Esophagus muscularis mucosa (tissue), 4 donors: ENCODE results near the gene CCND3. TPM values are rescaled to one million over a fixed set of nuclear protein-coding genes. Genes with fewer than 3 reads are reported as not detected.

Source experiments
- DNase-seq: peaks from one replicate; pipeline ENCODE4 v3.0.0-alpha.2; 2017; ENCODE audit errors: extremely low spot score
- H3K27ac ChIP-seq, 4 donors: fragments of 200-600 bp; sonication (generic); replicated peaks in 1 of 4; 1 replicate in 3 of 4; 2 replicates in 1 of 4; pipeline ENCODE4 v1.5.1; 2016 to 2019; ENCODE audit warnings: mild to moderate bottlenecking in 1 of 4
- H3K27me3 ChIP-seq, 4 donors: fragments of 200-600 bp; sonication (generic); one replicate each; pipeline versions ENCODE4 v1.5.1 to v1.6.0; 2016 to 2019
- H3K36me3 ChIP-seq, 4 donors: fragments of 200-600 bp; sonication (generic); one replicate each; pipeline ENCODE4 v1.5.1; 2016 to 2019
- H3K4me1 ChIP-seq, 4 donors: fragments of 200-600 bp; sonication (generic); one replicate each; pipeline ENCODE4 v1.5.1; 2016 to 2019
- H3K4me3 ChIP-seq, 4 donors: fragments of 200-600 bp; sonication (generic); 1 replicate in 2 of 4; 2 replicates in 2 of 4; pipeline ENCODE4 v1.5.1; 2016 to 2019; ENCODE audit warnings: mild to moderate bottlenecking in 4 of 4, moderate library complexity in 1 of 4
- H3K9me3 ChIP-seq, 4 donors: fragments of 200-600 bp; sonication (generic); 1 replicate in 3 of 4; 2 replicates in 1 of 4; pipeline ENCODE4 v1.5.1; 2016 to 2019
- EP300 ChIP-seq: sonication (generic); formaldehyde crosslinking; IDR thresholded peaks from one replicate; pipeline ENCODE4 v1.6.1; 2017; ENCODE audit warnings: antibody characterized with exemption
- POLR2A ChIP-seq: fragments of 450-650 bp; IDR thresholded peaks from one replicate; pipeline ENCODE4 v1.6.1; 2017; ENCODE audit warnings: antibody characterized with exemption, moderate library complexity, mild to moderate bottlenecking, low read depth
- POLR2AphosphoS5 ChIP-seq, 2 donors: sonication (generic); formaldehyde crosslinking; IDR thresholded peaks; one replicate each; pipeline ENCODE4 v1.6.1; 2017; ENCODE audit warnings: antibody characterized with exemption in 2 of 2
- WGBS: methylation state at CpG from one replicate; pipeline ENCODE4 v1.1.5; 2018; 5-methylcytosine and 5-hydroxymethylcytosine counted together
- intact Hi-C: fragments of 100-400 bp; cut with DNase I; formaldehyde crosslinking; loops from one replicate; pipeline ENCODE4 v1.15.1; 2023
- total RNA-seq, 4 donors: library from RNA; depleted of rRNA; stranded (reverse); fragments of >200 nt; gene quantifications; one replicate each; pipeline versions ENCODE4 v1.1.0 to v1.2.1, GENCODE V29; 2016
- TF ChIP-seq, protein P1 (sequence below), 3 experiments: fragments of 200-600 bp in 2 of 3; fragments of 450-650 bp in 1 of 3; sonication (generic) in 2 of 3; IDR thresholded peaks; one replicate each; pipeline ENCODE4 v1.5.1; 2017 to 2019; ENCODE audit warnings: antibody characterized with exemption in 3 of 3, mild to moderate bottlenecking in 2 of 3, moderate library complexity in 1 of 3

CCND3 gene
- total RNA-seq, 4 donors from 2014 or later = 110 to 167 (median 133) TPM

DNA sequence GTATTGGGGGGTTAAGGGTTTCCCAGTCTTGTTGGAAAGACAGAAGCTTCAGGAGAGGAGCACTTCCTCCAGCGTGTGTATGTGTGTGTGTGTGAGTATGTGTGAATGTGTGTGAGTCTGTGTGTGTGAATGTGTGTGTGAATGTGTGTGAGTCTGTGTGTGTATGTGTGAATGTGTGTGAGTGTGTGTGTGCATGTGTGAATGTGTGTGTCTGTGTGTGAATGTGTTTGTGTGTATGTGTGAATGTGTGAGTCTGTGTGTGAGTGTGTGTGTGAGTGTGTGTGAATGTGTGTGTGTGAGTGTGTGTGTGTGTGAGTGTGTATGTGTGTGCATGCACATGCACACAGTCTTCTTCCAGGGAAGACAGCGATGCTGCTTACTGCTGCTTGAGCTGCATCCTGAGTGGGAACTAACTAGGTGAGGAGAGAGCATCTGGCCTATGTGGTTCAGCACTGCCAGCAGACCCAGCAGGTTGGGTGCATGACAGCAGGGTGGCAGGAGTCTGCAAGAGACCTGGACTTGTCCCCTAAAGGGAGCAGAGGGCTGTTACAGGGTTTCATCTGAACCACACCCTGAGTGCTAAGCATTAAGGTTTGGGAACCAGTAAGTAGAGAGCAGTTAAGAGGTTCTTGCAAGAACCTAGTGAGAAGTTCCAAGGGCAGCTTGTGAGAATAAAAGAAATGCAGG, 22.7 kb upstream of the CCND3 start:
- TF ChIP-seq, protein P1, sequence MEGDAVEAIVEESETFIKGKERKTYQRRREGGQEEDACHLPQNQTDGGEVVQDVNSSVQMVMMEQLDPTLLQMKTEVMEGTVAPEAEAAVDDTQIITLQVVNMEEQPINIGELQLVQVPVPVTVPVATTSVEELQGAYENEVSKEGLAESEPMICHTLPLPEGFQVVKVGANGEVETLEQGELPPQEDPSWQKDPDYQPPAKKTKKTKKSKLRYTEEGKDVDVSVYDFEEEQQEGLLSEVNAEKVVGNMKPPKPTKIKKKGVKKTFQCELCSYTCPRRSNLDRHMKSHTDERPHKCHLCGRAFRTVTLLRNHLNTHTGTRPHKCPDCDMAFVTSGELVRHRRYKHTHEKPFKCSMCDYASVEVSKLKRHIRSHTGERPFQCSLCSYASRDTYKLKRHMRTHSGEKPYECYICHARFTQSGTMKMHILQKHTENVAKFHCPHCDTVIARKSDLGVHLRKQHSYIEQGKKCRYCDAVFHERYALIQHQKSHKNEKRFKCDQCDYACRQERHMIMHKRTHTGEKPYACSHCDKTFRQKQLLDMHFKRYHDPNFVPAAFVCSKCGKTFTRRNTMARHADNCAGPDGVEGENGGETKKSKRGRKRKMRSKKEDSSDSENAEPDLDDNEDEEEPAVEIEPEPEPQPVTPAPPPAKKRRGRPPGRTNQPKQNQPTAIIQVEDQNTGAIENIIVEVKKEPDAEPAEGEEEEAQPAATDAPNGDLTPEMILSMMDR (IDR thresholded peaks at IDR 0.05) = no peak
- no peak for TF ChIP-seq EP300
- no peak for TF ChIP-seq POLR2AphosphoS5 (IDR thresholded peaks at IDR 0.05)
- no peak for TF ChIP-seq POLR2A
- no peak for DNase-seq
- intact Hi-C loops = loop anchor here (10.0 kb wide), 1 partner anchor 60 kb away; no protein-coding TSS in a partner anchor
- Histone ChIP-seq H3K9me3 (no peaks in the 10 kb centered on the region), H3K27me3 (no peaks in the 10 kb centered on the region), H3K4me3 (no peak overlapping the region), H3K27ac (no peak overlapping the region), H3K4me1 (peaks cover 0 to 4% (median 0%) of the 10 kb centered on the region in 4 donors), H3K36me3 (peaks cover 0 to 6% (median 0%) of the 10 kb centered on the region in 4 donors)
- 88% methylated on average over 2 of the region's 2 CpGs for WGBS

- Histone ChIP-seq H3K27ac (no peak overlapping the region), H3K36me3 (peaks cover 0 to 6% (median 0%) of the 10 kb centered on the region in 4 donors), H3K27me3 (no peaks in the 10 kb centered on the region), H3K9me3 (no peaks in the 10 kb centered on the region), H3K4me1 (peaks cover 0 to 4% (median 0%) of the 10 kb centered on the region in 4 donors), H3K4me3 (no peak overlapping the region)
- TF ChIP-seq EP300 (no peak), POLR2A (no peak), POLR2AphosphoS5 (IDR thresholded peaks at IDR 0.05) (no peak)
- TF ChIP-seq, protein P1 (IDR thresholded peaks at IDR 0.05) = no peak
- 41% methylated on average over 1 of the region's 1 CpG for WGBS
- no peak for DNase-seq
- intact Hi-C loops = loop anchor here (10.0 kb wide), 1 partner anchor 61 kb away; no protein-coding TSS in a partner anchor
Measured at GRCh38 chr6:41963371-41963770, 21.8 kb upstream of the CCND3 start.

DNA sequence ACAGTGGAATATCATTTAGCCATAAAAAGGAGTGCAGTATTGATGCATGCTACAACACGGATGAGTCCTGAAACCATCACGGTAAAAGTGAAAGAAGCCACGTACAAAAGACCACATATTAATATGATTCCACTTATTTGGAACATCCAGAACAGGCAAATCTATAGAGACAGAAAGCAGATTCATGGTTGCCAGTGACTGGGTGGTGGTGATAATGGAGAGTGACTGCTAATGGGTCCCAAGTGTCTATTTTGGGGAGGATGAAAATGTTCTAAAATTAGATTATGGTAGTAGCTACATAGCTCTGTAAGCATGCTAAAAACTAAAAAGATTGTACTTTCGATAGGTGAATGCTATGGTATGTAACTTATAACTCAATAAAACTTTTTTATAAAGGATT, 18.4 kb upstream of the CCND3 start:
- no peak overlapping the region for H3K27ac ChIP-seq
- TF ChIP-seq EP300 (no peak), POLR2AphosphoS5 (IDR thresholded peaks at IDR 0.05) (no peak)
- TF ChIP-seq, protein P1 (IDR thresholded peaks at IDR 0.05) = no peak

DNA sequence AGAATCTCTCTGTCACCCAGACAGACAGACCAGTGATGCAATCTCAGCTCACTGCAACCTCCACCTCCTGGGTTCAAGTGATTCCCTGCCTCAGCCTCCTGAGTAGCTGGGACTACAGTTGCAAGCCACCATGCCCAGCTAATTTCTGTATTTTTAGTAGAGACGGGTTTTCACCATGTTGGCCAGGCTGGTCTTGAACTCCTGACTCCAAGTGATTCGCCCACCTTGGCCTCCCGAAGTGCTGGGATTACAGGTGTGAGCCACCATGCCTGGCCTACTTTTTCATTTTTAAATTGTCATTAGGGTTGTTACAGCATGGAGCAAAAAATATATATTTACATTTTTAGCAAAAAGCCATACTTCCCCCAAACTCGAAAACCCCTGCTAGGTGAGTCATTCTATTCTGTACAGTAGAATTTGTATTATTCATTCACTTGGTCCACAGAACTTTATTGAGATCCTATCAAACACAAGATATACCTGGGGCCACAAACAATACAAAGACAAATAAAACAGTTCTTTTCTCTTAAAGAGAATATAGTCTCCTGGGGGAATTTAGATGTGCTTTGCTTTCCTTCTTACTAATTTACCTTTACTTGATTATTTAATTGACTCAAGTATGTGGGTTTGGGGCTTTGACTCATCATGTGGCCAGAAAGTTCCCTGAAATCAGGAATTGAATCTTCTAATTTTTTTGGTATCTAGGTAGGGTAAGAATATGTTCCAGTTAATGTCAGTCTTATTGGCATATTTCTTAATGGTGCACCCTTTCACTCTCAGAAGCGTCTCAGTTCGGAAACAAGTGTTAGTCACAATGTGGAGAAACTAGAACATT, 16.6 kb upstream of the CCND3 start:
- H3K4me3 ChIP-seq = no peak overlapping the region
- no peaks in the 10 kb centered on the region for H3K27me3 ChIP-seq
- intact Hi-C loops = no loop called here
- no peaks in the 10 kb centered on the region for H3K9me3 ChIP-seq
- peaks cover 0 to 6% (median 2%) of the 10 kb centered on the region in 4 donors for H3K36me3 ChIP-seq
- no peak for DNase-seq
- H3K27ac ChIP-seq = no peak overlapping the region
- TF ChIP-seq POLR2A = no peak
- TF ChIP-seq POLR2AphosphoS5 (IDR thresholded peaks at IDR 0.05) = no peak
- no peak for TF ChIP-seq EP300
- TF ChIP-seq, protein P1 (IDR thresholded peaks at IDR 0.05) = no peak
- peaks cover 0 to 4% (median 0%) of the 10 kb centered on the region in 4 donors for H3K4me1 ChIP-seq
- WGBS = 97% methylated on average over 6 of the region's 6 CpGs

More for the DNA sequence above, 18.4 kb upstream of the CCND3 start:
- no peak overlapping the region for H3K4me3 ChIP-seq
- peaks cover 0 to 4% (median 0%) of the 10 kb centered on the region in 4 donors for H3K4me1 ChIP-seq
- intact Hi-C loops = loop anchor here (10.0 kb wide), 1 partner anchor 65 kb away; no protein-coding TSS in a partner anchor
- DNase-seq = no peak
- no peaks in the 10 kb centered on the region for H3K27me3 ChIP-seq
- 90% methylated on average over 4 of the region's 4 CpGs for WGBS
- H3K9me3 ChIP-seq = no peaks in the 10 kb centered on the region
- H3K36me3 ChIP-seq = peaks cover 0 to 6% (median 0%) of the 10 kb centered on the region in 4 donors
